Measurements from ENCODE around the gene MMEL1. TPM values are rescaled to one million over a fixed set of nuclear protein-coding genes. Genes with fewer than 3 reads are reported as not detected.

Gene MMEL1
- total and polyA plus RNA-seq, 2 of the 13 experiments (the other 11 are each of a cell fraction or from before 2014, with no cell fraction given) = 0.48 TPM; not detected in 1

- Histone ChIP-seq H3K9ac (ENCODE audit: insufficient read depth, low read depth, low read length) (no peak overlapping the region), H4K20me1 (ENCODE audit: insufficient read depth, low read length) (0 out of 2 replicates have a peak, but pooled peaks cover 2% of the 10 kb centered on the region), H3K9me3 (ENCODE audit: low read length) (peaks cover 7% of the 10 kb centered on the region; the same call in 1 of the 2 replicates), H3K27me3 (ENCODE audit: control insufficient read depth in 1 of 2, insufficient read depth in 2 of 2, low read length in 2 of 2) (peaks cover 7 to 21% of the 10 kb centered on the region in 2 experiments; a peak in 4 of 5 replicates), H3K4me1 (ENCODE audit: insufficient read depth, low read length) (peaks cover 40% of the 10 kb centered on the region), H3K4me2 (ENCODE audit: low read depth, low read length) (peak overlapping the region; percentile 25), H3K4me3 (replicated peaks in 1 of 3; ENCODE audit: insufficient read depth in 1 of 3, low read depth in 2 of 3, low read length in 3 of 3) (peak overlapping the region in 1 of 3 experiments; percentile 21; a peak in 1 of 6 replicates), H3K79me2 (ENCODE audit: insufficient read depth, low read length) (no peaks in the 10 kb centered on the region), H2AFZ (ENCODE audit: low read length) (no peak overlapping the region), H3K36me3 (replicated peaks in 1 of 2; ENCODE audit: control insufficient read depth in 1 of 2, insufficient read depth in 2 of 2, low read length in 2 of 2) (no peaks in the 10 kb centered on the region), H3K27ac (ENCODE audit: extremely low read length, insufficient read depth, low read length) (no peak overlapping the region)
- CTCF ChIA-PET (ENCODE audit: low intra/inter-chr PET ratio, low total read pairs) = no interaction called here
- POLR2A ChIA-PET = interaction anchor here (1.1 to 2.0 kb wide), 2 partner anchors 48 to 77 kb away, joined by 4 to 11 read pairs; partner anchors contain the start of genes PRXL2B and TNFRSF14
- ATAC-seq (peak; percentile 36), DNase-seq (ENCODE audit: low spot score) (no peak), FAIRE-seq (no peak)
- in situ Hi-C loops (cut with HindIII; ENCODE audit: extremely low pct_ligation_motif_present, low pct_unique_long_range_greater_than_20kb) = no loop called here
- peak; percentile 11; the same call in 1 of the 2 replicates for TF ChIP-seq ZFX (CRISPR knock-in tag; IDR thresholded peaks at IDR 0.05; ENCODE audit: low read depth)
- 0 out of 2 replicates have a peak, but pooled peaks have one; percentile 9 for TF ChIP-seq MXD1 (CRISPR knock-in tag; IDR thresholded peaks at IDR 0.05)
- TF ChIP-seq NFIC (IDR thresholded peaks at IDR 0.05; ENCODE audit: low read length) = no peak
- intact Hi-C loops (cut with micrococcal nuclease; ENCODE audit: unreplicated experiment) = loop anchor here (5.0 to 10.0 kb wide), 2 partner anchors 49 to 76 kb away; partner anchors contain the start of genes PRXL2B and TNFRSF14
- no CpG with 5 or more reads among the region's 12 CpGs for WGBS (ENCODE audit: low lambda C conversion rate)
- BruUV-seq (replicated peaks) = no TSS peak
Observed at GRCh38 chr1:2633366-2633935, 635 bp upstream of the MMEL1 start.

- Histone ChIP-seq H3K27me3 (ENCODE audit: control insufficient read depth in 1 of 2, insufficient read depth in 2 of 2, low read length in 2 of 2) (peaks cover 12 to 24% of the 10 kb centered on the region in 2 experiments; a peak in 4 of 5 replicates), H3K27ac (ENCODE audit: extremely low read length, insufficient read depth, low read length) (no peak overlapping the region), H3K4me2 (ENCODE audit: low read depth, low read length) (peak overlapping the region; percentile 66; the same call in 1 of the 2 replicates), H4K20me1 (ENCODE audit: insufficient read depth, low read length) (0 out of 2 replicates have a peak, but pooled peaks cover 2% of the 10 kb centered on the region), H3K9ac (ENCODE audit: insufficient read depth, low read depth, low read length) (no peak overlapping the region), H3K79me2 (ENCODE audit: insufficient read depth, low read length) (no peaks in the 10 kb centered on the region), H3K36me3 (replicated peaks in 1 of 2; ENCODE audit: control insufficient read depth in 1 of 2, insufficient read depth in 2 of 2, low read length in 2 of 2) (no peaks in the 10 kb centered on the region), H3K4me3 (replicated peaks in 1 of 3; ENCODE audit: insufficient read depth in 1 of 3, low read depth in 2 of 3, low read length in 3 of 3) (peak overlapping the region in 1 of 3 experiments; percentile 42; a peak in 1 of 6 replicates), H3K4me1 (ENCODE audit: insufficient read depth, low read length) (peaks cover 40% of the 10 kb centered on the region), H3K9me3 (ENCODE audit: low read length) (peaks cover 7% of the 10 kb centered on the region; the same call in 1 of the 2 replicates), H2AFZ (ENCODE audit: low read length) (no peak overlapping the region)
- ChIA-PET CTCF (ENCODE audit: low intra/inter-chr PET ratio, low total read pairs) (no interaction called here), POLR2A (interaction anchor here (1.0 to 1.2 kb wide), 4 partner anchors 46 to 219 kb away, joined by 3 to 4 read pairs (median 4); partner anchors contain the start of genes PEX10 and TNFRSF14)
- TF ChIP-seq HMGA1 (CRISPR knock-in tag; conservative IDR thresholded peaks at IDR 0.05) (no peak), IRF2 (CRISPR knock-in tag; IDR thresholded peaks at IDR 0.05) (no peak), HOMEZ (CRISPR knock-in tag; IDR thresholded peaks at IDR 0.05; ENCODE audit: low read depth) (no peak), TBP (CRISPR knock-in tag; IDR thresholded peaks at IDR 0.05) (no peak), KLF11 (CRISPR knock-in tag; IDR thresholded peaks at IDR 0.05) (no peak), ZNF20 (CRISPR knock-in tag; IDR thresholded peaks at IDR 0.05) (no peak), PAWR (CRISPR knock-in tag; IDR thresholded peaks at IDR 0.05; ENCODE audit: borderline replicate concordance) (no peak)
- ATAC-seq = no peak
- intact Hi-C loops (cut with micrococcal nuclease; ENCODE audit: unreplicated experiment) (loop anchor here (5.0 to 10.0 kb wide), 2 partner anchors 47 to 75 kb away; partner anchors contain the start of genes PRXL2B and TNFRSF14), in situ Hi-C loops (cut with HindIII; ENCODE audit: extremely low pct_ligation_motif_present, low pct_unique_long_range_greater_than_20kb) (no loop called here)
- BruUV-seq (replicated peaks) = no TSS peak
- FAIRE-seq = no peak
- 36% methylated on average over 8 of the region's 8 CpGs for WGBS (ENCODE audit: low lambda C conversion rate)
- DNase-seq (ENCODE audit: low spot score) = no peak
Observed at GRCh38 chr1:2632051-2632430, 775 bp downstream of the MMEL1 start.

Data from HepG2 (cell line).